Superior temporal gyrus (tissue), 1 donor: Measurements from ENCODE around the gene CLEC9A.
"Not testable (repeated sequence)": the region's sequence is repeated elsewhere in the genome, so short reads cannot be mapped to it uniquely, and the experiment has no call there.

Experiments
- DNase-seq: peaks from one replicate; pipeline ENCODE4 v3.0.0-alpha.2; 2016; ENCODE audit errors: extremely low spot score

The CLEC9A gene

GRCh38 chr12:10030446-10030845 is at the start of gene CLEC9A:
Gene CLEC9A (plus strand): TSS chr12:10030682. CDS start chr12:10052688, 22,006 bp downstream.
- no peak for DNase-seq

GRCh38 chr12:9991876-9992275 is 38.6 kb upstream of the CLEC9A start:
- no peak for DNase-seq

DNA sequence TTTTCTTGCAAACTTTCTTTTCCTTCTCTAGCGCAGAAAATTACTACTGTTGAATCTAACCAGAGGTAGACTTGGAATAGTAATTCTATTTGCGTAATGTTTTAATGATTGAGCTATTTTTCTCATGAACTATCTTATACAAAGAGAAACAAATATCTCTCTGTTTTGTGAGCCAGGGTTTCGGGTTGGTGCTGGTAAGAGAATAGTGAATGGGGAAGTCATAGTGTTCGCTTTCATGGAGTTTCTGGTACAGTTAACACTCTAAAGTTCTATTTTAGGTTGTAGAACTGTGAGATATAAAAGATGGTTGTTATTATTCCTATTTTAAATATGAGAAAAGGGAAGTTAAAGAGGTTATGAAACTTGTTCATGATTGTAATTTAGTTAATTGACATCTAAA is 38.2 kb upstream of the CLEC9A start:
- DNase-seq, result peak; percentile 48

GRCh38 chr12:9999016-9999415 is 31.5 kb upstream of the CLEC9A start, which contains the start of gene CLEC1B:
Gene CLEC1B (minus strand): TSS chr12:9999121. CDS start chr12:9999100, 21 bp downstream.
- DNase-seq, result no peak

DNA sequence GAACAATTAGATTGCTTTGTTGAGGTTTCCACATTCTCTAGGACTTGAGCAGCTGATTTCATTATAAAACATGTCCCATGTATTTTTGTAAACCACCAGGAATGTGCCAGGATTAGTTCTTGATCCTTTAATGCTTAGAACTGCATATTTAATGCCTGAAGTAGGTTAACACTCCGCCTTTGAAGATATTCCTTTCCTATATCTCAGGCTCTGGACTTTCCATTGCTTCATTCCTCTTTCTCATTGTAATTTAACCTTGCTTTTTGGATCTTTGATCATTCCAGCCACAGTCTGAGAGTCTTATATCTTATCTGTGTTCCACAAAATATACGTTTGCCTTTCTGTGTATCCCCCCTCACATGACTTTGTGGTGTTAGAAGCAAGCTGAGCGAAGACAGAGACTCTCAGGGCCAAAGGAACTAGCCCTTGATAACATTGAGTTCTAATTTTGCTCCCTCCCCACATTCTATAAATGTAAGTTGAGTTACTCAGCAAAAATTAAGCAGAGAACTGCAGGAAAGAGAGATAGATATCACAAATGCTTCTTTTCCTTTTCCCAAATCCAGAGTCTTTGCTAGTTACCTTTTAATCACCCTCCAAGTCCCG is 29.2 kb upstream of the CLEC9A start:
- DNase-seq, result no peak

DNA sequence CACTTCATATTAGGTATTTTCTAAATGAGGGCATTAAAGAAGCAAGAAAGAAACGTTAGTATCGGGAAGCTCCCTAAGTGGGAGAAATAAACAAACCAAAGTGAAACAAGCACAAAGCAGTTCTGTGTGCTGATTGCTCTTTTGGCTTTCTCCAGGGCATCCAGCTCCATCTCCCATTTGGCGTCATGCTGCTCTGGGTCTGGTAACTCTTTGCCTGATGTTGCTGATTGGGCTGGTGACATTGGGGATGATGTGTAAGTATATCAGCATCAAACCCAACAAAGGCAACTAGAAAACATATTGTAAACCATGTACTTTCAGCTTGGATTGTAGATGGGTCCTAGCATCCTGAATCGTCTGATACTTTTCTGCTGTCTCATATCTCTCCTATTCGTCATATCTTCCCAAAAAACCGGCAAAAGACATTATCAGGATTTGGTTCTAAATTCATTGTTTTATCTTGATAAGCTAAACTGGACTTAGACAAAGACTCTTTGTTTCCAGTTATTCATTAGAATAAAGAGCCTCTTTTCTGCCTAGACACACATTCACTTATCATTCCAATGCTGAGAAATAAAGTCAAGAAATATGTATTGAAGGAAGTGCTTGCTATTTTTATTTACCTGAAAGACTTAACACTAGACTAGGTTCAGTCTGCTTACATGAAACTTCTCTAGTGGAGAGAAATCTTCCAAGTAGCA is 17.7 kb upstream of the CLEC9A start:
- DNase-seq, result peak; percentile 66

GRCh38 chr12:10015450-10015849 is 15.0 kb upstream of the CLEC9A start:
- DNase-seq, result no peak

GRCh38 chr12:10016881-10017280 is 13.6 kb upstream of the CLEC9A start:
- no peak for DNase-seq

- no peak for DNase-seq
Observed at GRCh38 chr12:10018386-10018785, 12.1 kb upstream of the CLEC9A start.

GRCh38 chr12:10021342-10021741 is 9.1 kb upstream of the CLEC9A start:
- DNase-seq, result no peak

- no peak for DNase-seq
Observed at GRCh38 chr12:10025236-10025635, 5.2 kb upstream of the CLEC9A start.

- not testable (repeated sequence) for DNase-seq
Observed at GRCh38 chr12:10026666-10027065, 3.8 kb upstream of the CLEC9A start.

- DNase-seq, result no peak
Observed at GRCh38 chr12:10027311-10027710, 3.2 kb upstream of the CLEC9A start.

DNA sequence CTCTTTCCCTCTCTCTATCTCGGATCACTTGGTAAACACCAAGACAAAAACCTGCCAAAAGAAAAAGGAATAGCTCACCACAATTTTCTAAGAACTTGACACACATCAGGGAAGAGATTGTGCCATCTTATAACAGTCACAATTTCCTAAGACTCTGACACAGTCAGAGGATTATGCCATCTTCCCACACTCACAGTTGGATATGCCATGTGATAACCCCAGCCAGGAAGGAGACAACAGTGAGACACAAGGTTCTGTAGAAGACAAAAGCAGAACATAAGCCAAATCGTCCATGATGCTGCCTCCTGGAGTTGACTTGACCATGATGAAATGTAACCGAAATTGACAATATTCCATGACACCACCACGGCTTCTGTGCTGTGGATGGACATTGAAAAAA is 2.8 kb upstream of the CLEC9A start:
- DNase-seq, result no peak

GRCh38 chr12:10031321-10031720 is 839 bp downstream of the CLEC9A start:
- no peak for DNase-seq

- DNase-seq, result no peak
Observed at GRCh38 chr12:10031771-10032175, 1.3 kb downstream of the CLEC9A start.

DNA sequence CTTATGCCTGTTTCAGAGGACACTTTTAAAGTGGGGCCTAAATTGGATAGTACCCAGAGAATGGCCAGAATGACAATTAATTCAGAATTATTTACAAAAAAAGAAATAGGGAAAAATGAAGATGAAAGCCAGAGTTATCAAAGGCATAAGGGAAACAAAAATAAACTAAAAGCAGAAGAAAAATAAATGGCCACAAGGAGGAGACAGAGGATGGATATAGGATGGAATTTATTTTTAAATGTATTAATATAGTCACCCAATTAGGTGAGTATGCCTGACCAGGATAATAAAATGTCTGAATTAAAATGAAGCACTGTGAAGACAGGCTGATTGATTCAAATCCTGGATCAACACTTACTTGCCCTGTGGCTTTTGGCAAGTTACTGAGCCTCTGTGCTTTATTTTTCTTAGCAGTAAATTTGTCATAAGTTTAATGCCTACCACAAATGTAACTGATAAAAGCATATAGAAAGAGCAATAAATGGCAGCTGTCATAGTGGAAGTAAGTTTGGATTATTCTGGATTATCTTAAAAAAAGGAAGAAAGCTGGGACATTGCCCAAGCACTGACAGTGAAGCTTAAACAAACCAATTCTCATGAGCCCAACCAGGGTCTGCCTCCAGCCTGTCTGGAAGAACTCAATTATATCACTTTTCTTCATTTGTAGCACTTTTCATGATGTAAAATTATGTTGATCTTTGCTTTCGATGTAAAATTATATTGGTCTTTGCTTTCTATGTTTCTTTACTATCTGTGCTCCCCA is 3.5 kb downstream of the CLEC9A start:
- DNase-seq, result peak; percentile 43

DNA sequence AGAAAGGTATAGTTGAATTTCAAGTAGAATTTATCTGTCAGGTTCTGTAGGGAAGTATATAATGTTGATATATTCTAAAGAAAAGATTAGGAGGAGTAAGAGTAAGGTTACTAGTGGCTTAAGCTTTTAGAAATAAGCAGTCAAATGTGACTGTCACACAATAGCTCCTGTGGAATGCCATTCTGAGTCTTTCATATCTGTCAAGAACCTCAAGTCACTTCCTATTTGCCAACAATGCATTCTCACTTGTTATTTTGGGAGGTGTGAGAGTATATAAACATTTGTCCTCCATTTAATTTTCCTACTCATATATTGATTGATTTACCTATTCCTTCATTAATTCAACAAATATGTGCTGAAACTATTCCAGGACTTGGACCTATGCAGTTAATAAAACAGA is 11.7 kb downstream of the CLEC9A start:
- DNase-seq, result no peak

DNA sequence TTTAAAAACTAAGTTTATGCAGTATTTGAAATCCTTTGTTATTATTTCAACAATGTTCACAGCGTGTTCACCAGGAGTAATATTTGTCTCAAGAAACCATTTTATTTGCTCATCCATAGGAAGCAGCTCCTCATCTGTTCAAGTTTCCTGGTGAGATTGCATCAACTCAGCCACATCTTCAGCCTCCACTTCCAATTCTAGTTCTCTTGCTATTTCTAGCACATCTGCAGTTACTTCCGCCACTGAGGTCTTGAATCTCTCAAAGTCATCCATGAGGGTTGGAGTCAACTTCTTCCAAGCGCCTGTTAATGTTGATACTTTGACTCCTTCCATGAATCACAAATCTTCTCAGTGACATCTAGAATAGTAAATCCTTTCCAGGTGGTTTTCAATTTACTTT is 18.0 kb downstream of the CLEC9A start:
- no peak for DNase-seq

DNA sequence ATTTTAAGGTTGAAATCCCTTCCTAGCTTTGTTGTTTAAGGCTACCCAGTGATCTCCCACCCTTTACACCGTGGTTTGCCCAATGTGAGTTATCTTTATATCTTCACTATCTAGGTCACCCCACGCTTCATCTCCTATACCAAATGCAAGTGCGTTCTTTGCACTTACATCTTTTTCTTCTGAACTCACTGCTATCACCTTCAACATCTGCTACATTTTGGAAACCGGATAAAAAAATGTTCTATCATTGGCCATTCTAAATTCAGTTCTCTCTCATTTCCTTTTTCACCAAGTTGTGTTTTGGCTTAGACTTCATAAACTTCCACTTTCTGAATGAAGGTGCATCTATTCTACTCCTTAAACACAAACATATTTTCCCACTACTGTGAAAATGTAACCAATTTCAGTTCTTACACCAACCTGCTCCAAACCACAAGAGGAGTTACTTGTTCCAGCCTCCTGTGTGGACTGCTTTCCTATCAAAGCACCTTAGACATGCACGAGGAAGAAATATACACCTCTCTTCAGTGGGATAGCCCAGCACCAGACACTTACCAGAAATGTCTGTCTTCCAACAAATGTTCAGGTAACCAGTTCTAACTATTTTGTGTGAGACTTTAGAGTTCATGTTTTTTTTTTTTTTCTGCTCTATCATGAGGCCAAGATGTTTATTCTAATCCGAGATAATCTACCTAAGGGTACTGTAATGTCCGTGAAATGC is 21.9 kb downstream of the CLEC9A start:
- no peak for DNase-seq

DNA sequence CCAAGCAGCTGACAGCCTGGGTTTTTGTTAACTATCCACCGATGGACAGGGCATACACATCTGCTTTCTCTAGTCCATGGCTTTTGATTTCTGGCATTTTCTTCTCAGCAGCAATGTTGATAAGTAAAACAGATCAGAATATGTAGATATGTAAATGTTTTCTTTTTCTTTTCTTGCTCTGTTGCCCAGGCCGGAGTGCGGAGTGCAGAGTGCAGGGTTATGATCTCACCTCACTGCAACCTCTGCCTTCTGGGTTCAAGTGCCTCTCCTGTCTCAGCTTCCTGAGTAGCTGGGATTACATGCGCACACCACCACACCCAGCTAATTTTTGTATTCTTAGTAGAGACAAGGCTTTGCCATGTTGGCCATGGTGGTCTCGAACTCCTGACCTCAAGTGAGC is 27.9 kb downstream of the CLEC9A start:
- DNase-seq, result no peak

DNA sequence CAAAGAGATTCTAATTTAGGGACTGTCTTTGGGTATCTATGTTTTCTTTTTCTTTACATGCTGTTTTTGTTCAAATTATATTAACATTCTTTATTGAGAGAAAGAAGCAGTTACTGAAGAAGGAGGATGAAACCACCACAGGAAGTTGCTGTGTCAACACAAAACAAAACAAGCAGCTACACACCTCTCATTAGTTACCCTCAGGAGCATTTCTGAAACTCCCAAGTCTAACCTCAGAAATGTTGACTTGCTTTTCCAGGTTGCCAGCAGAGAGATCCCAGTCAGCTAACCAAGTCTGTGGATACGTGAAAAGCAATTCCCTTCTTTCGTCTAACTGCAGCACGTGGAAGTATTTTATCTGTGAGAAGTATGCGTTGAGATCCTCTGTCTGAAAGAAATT is 34.8 kb downstream of the CLEC9A start:
- no peak for DNase-seq
